HG03159 (cell line): Measurements from ENCODE around the gene TMEM19.
"Not testable (repeated sequence)": the region's sequence is repeated elsewhere in the genome, so short reads cannot be mapped to it uniquely, and the experiment has no call there.

Experiments used
- ATAC-seq: cut with Tn5 transposase; IDR thresholded peaks from one replicate; pipeline ENCODE4 v1.9.1; 2021; ENCODE audit warnings: mild to moderate bottlenecking, moderate library complexity; ENCODE audit not compliant: unreplicated experiment

The TMEM19 gene

DNA sequence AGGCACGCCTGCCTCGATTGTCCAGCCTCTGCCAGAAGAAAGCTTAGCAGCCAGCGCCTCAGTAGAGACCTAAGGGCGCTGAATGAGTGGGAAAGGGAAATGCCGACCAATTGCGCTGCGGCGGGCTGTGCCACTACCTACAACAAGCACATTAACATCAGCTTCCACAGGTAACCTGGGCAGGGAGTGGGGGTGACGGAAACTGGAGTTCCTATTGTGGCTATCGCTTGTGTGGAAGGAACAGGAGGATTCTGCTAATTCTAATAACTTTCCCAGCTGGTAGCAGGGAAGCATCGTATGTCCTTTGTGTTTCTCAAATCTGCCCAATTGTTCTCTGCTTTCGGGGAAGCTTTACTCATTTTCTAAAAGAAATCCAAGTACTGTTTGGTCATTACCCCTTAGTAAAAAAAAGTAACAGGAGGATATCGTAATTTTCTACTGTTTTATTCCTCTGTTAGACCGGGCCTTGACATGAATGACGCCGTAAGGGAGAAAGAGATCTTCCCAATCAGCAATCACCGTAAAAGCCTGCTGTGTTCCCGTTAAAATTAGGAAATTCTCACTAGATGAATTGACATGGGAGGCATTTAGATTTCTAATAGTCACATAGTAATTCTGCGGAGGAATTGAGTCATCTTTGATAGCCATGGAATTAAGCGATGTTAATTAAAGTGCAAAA lies 21.3 kb upstream of the TMEM19 start:
- peak; percentile 17 for ATAC-seq

DNA sequence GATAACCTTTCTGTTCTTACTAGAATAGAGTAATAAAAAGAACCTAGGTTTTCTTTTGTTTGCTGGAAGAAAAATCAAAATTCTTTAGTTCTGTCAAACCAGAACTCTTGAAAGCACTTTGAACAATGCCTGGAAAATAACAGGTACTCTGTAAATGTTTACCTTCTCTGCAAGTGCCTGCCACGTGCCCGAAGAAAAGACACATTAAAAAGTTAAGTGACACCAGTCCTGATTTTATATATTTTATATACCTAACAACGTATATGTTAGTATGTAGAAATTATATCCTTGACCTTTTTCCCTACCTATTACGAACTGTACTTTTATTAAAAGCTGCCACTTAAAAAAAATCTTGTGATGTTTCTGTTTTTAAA lies 20.8 kb upstream of the TMEM19 start:
- ATAC-seq: no peak

DNA sequence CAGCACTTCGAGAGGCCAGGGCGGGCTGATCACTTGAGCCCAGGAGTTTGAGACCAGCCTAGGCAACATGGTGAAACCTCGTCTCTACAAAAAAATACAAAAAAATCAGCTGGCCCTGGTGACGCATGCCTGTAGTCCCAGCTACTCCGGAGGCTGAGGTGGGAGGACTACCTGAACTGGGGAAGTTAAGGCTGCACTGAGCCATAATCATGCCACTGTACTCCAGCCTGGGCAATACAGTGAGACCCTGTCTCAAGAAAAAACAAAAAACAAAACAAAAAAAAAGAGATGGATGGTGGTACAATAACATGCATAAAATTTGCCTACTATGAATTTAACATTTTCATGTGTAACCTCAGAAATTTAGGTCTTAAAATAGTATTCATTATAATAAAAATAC lies 19.6 kb upstream of the TMEM19 start:
- no peak for ATAC-seq

DNA sequence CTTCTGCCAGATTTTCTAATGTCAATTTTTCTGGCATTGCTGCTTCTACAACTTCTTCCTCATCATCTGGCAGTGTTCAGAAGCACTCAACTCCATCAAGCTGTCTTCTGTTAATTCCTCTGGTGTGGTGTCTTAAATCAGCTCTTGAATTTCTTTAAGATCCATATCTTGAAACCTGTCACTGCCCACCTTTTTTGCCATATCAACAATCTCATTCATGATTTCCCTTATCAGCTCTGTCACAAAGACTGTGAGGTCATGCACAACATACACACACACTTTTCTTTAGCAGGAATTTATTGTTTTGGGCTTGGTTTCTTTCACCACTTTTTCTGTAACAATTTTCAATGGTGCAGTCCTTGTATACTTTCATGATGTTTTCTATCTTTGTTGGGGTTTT lies 14.6 kb upstream of the TMEM19 start:
- no peak for ATAC-seq

DNA sequence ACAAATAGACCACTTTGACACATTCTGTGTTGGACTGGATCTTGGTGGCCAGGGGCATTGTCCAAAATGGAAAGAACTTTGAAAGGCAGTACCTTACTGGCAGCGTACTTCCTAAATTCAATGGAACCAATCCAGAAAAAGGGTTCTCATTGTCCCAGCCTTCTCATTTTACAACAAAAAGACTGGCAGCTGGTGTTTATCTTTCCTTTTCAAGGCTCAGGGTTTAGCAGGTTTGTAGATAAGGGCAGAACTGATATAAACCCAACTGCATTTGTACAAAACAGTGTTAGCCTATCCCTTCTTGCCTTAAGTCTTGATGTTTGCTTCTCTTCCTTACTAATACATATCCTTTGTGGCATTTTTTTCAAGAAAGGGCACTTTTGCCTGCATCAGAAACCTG lies 14.1 kb upstream of the TMEM19 start:
- ATAC-seq: no peak

DNA sequence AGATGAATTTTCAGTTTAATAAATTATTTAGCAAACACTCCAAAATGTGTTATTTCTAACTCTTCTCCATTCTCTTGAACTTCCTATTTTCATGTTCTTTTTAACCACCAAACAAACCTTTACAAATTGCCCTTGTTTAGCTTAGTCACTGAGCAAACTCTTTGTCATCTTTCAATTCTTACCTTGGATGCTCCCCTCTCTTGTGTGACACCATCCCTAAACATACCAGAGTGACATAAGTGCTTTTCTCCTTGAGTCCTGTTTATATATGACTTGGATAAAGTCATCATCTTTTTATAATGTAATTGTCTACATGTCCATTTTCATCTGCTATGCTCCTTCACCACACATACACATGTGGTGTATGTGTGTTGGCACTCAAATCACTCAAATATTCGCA lies 3.4 kb upstream of the TMEM19 start:
- ATAC-seq: no peak

DNA sequence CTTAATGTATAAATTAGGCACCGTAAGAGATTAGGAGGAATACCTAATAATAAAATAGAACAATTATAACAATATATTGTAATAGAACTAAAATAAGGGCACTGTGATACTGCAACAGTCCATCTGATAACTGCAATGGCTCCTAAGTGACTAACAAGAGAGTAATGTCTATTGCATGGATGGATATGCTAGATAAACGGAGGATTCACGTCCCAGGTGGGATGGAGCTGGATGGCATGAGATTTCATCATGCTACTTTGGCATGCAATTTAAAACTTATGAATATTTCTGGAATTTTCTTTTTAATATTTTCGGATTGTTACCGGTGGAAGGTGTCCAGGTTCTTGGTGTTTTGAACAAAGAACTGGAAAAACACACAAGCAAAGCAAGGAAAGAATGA lies 2.2 kb upstream of the TMEM19 start:
- ATAC-seq: no peak

DNA sequence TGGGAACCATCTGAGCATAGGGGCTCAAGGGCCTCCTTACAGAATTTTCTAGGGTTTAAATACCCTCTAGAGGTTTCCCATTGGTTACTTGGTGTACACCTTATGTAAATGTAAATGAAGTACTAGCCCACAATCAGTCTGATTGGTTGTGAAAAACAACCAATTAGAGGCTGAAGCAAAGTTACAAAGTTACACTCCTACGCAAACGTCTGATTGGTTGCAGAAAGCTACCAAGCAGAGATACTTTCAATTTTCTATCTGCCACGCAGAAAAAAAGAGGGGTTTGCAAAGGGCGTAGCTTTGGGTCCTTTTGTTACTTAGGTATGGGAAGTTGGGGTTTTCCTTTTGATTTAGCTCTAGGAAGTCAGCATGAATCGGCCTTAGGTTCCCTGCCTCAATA lies 1.8 kb upstream of the TMEM19 start:
- ATAC-seq: no peak

DNA sequence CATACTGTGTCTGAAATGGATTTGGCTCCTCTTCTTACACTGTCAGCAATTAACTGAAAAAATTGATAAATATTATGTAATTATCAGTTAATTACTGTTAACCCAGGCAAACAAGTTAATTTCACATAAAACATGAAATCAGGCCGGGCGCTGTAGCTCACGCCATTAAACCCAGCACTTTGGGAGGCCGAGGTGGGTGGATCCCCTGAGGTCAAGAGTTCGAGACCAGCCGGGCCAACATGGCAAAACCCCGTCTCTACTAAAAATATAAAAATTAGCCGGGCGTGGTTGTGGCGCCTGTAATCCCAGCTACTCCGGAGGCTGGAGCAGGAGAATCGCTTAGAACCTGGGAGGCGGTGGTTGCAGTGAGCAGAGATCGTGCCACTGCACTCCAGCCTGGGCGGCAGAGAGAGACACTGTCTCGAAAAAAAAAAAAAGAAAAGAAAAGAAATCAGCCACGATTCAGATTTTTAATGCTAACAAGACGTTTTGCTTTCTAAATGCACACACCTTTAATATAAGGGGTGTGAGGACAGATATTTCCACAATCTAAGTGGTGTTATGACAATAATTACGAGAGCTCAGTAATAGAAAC lies 473 bp upstream of the TMEM19 start:
- ATAC-seq: no peak

DNA sequence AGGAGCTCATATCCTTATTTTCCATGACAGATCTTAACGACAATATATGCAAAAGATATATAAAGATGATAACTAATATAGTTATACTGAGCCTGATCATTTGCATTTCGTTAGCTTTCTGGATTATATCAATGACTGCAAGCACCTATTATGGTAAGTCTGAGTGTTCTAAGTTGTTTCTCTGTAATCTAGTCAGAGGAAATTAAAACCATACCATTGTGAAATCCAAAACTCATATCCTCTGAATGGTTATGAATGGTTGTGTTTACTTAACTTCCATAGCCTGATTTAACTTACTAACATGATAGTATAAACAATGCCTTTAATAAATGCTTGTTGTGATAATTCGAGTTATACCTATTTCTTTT lies 760 bp downstream of the TMEM19 start:
- no peak for ATAC-seq

DNA sequence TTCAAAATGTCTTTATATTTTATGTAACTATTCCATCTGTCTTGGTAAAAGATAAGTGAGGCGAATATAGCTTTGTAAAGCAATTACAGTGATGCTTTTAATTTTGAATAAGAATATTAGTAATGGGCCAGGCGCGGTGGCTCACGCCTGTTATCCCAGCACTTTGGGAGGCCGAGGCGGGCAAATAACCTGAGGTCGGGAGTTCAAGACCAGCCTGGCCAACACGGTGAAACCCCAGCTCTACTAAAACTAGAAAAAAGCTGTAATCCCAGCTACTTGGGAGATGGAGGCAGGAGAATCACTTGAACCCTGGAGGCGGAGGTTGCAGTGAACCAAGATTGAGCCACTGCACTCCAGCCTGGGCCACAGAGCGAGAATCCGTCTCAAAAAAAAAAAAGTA lies 1.3 kb downstream of the TMEM19 start:
- not testable (repeated sequence) for ATAC-seq

DNA sequence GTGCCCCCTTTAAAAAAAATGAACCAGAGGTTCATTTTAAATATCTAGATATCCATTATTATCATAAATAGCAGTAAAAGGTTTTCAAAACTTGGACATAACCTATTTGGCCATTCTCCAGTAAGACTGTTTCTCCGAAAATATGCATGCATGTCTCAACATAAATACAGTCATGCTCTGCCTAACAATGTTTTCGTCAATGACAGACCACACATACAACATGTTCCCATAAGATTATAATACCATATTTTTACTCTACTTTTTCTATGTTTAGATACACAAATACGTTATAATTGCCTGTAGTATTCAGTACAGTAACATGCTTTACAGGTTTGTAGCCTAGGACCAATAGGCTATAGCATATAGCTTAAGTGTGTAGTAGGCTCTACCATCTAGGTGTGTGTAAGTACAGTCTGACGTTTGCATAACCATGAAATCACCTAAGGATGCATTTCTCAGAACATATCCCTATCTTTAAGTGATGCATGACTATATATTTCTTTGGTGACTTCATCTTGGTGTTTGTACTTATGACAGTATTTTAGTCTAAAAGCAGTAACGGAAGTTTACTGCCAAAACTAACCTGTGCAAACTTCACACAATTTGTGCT lies 3.2 kb downstream of the TMEM19 start:
- ATAC-seq: no peak

DNA sequence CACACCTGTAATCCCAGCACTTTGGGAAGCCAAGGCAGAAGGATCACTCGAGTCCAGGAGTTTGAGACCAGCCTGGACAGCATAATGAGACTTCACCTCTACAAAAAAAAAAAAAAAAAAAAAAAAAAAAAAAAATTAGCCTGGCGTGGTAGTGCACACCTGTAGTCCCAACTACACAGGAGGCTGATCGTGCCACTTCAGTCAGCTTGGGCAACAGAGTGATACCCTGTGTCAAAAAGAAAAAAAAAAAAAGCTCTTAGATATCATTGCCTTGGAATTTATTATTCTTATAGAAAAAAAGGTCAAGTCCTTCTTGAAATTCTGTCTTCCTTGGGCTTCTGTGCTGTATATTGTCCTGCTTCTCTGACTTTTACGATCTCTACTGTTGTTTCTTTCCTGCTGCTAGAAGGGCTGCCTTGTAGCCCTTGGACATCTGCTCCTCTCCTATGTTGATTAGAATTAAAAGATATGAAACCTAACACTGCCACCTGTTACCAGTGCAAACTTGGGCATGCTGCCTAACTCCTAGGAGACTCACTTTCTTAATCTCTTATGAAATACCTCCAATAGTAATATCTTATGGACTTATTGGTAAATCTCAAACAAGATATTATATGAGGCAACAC lies 5.7 kb downstream of the TMEM19 start:
- ATAC-seq: no peak

DNA sequence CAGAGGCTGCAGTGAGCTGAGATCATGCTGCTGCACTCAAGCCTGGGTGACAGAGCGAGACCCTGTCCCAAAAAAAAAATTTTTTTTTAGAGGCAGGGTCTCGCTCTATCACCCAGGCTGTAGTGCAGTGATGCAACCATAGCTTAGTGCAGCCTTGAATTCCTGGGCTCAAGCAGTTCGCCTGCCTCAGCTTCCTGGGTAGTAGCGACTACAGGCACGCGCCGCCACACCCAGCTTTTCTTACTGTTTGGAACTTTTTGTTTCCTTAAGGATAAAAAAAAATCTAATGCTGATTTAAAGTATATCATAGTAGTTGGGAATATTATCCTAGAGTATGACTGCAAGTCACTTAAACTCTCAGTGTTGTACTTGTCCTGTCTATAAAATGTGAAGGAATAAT lies 7.2 kb downstream of the TMEM19 start:
- no peak for ATAC-seq

DNA sequence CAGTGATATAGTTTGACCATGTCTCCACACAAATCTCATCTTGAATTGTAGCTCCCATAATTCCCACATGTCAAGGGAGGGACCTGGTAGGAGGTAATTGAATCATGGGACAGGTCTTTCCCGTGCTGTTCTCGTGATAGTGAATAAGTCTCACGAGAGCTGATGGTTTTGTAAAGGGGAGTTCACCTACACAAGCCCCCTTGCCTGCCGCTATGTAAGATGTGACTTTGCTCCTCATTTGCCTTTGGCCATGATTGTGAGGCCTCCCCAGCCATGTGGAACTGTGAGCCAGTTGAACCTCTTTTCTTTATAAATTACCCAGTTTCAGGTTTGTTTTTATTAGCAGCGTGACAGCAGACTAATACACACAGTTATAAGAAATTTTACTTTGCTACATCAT lies 7.8 kb downstream of the TMEM19 start:
- ATAC-seq: peak; percentile 9

DNA sequence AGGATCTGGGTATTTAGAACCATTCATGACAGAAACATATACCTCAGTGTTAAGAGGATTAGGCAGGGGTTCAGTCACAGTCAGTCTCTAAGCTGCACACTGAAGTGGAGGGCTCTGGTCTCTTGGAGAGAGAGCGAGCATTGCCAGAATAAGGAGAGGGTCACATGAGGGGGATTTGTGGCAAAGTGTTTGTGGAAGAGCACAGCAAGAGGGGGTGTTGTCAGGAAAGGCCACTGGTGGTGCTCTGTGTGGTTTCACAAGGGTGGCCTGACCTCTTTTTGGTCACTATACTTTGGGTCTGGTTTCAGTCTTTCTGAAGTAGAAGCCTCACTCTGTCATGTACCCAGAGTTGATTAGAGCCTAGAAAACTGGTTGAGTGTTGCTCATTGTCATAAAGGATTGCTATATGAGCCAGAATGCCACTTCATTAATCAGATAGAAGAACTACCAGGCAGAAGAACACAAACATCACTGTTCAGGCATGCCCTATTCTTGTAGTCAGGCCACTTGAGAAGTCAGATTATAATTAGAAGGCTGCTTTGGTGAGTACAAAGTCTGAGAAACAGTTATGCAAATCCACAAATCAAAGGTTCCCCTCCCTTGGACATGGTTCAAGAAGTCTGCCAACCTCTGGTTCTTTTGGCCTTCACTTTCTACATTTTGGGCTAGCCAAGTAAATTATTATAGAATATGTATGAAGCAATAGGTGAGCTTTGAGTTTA lies 8.4 kb downstream of the TMEM19 start:
- peak; percentile 86 for ATAC-seq

DNA sequence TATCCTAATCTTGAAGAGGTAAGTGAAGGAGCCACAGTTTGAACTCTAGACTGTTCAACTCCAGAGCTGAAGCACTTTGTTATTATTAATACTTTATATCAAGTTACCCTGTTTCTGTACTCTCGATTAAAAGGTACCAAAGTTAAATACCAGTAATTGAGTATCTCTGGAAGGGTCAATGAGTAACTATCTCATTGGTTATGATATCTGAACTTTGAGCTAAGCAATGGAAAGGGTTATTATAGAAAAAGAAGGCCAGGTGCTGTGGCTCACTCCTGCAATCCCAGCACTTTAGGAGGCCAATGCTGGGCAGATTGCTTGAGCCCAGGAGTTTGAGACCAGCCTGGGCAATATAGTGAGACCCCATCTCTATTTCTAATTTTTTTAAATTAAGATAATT lies 9.9 kb downstream of the TMEM19 start:
- no peak for ATAC-seq

DNA sequence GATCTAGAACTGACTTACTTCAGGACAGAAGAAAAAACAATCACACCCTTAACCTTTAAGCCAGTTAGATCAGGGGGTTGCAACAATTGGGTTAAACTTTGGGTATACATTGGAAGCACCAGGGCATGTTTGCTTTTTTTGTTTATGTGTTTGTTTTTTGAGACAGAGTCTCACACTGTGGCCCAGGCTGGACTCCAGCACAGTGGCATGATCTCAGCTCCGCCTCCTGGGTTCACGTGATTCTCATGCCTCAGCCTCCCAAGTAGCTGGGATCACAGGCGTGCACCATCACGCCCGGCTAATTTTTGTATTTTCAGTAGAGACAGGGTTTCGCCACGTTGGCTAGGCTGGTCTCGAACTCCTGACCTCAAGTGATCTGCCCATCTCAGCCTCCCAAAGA lies 16.3 kb downstream of the TMEM19 start:
- ATAC-seq: not testable (repeated sequence)

DNA sequence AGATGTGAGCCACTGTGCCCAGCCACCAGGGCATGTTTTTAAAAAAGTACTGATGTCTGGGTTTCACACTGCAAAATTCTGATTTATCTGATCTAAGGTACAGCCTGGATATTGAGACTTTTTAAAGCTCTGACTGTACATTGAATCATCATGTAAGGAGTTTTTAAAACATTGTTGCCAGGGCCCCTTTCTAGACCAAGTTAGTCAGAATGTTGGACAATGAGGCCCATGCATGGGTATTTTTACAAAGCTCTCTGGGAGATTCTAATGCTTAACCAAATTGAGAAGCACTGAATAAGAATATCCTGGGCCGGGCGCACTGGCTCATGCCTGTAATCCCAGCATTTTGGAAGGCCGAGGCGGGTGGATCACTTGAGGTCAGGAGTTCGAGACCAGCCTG lies 16.7 kb downstream of the TMEM19 start:
- ATAC-seq: no peak

DNA sequence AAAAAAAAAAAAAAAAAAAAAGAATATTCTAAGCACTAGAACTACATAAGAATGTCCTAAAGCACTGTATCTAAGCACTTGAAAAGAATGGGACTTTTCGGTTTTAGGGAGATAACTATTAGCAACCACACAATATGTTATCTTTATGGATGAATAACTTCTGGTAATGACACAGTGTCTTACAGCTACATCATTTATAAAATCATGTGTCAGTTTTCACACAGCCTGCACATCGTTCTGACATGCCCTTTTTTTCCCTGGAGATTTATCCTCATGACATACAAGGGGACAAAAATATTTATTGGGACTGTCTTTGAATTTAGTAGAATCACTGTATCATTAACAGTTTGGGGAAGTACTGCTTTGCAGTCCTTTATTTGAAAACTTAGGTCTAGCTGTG lies 17.3 kb downstream of the TMEM19 start:
- ATAC-seq: no peak

DNA sequence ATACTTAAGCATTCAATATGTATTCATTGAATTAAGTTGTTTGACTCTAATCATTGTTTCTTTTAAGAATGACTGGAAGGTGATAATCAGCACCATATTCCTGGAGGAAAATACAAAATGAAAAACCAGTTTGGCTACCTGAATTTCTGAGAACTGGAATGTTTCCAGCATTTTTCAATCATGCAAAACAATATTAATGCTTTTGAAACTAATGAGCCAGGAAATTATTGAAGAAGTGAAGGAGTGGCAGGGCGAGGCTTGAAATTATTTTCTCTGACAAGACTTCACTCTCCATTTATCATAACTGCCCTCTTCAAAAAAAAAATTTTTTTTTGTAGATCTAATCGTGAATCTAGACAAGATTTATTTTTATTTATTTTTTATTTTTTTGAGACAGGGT lies 19.0 kb downstream of the TMEM19 start:
- no peak for ATAC-seq

DNA sequence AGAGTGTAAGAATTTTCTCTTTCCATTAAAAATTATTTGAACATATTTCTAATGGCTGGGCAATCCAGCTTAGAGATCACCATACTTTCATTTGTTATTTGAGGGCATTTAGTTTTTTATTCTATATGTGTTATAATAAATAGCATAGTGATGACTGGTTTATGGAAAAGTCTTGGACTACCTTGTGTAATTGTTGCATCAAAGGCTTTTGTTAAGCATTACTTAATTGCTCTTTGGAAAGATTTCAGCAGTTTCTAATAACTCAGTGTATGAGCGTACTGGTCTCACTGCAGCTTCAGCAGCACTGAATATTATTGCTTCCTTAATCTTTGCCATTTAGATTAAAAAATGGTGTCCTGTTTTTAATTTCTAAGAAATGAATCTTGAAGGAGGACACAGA lies 22.8 kb downstream of the TMEM19 start:
- no peak for ATAC-seq
